RPMI8226 (cell line): ENCODE data around the gene LHX3.

Experiments
- DNase-seq: peaks from one replicate; pipeline ENCODE4 v3.0.0-alpha.2; 2015

LHX3 gene

DNA sequence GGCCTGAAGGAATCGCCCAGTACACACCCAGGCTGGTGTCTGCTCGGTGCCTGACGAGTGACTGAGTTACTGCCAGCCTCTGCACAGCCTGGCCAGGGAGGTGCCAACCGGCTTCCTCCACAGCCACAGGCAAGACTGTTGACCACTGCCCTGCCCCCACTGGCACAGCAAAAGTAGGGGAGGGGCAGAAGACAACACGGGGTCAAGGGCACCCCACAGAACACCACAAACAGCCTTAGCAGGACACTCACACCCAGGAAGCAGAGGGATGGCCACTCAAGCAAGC is 722 bp upstream of the LHX3 start:
- no peak for DNase-seq

DNA sequence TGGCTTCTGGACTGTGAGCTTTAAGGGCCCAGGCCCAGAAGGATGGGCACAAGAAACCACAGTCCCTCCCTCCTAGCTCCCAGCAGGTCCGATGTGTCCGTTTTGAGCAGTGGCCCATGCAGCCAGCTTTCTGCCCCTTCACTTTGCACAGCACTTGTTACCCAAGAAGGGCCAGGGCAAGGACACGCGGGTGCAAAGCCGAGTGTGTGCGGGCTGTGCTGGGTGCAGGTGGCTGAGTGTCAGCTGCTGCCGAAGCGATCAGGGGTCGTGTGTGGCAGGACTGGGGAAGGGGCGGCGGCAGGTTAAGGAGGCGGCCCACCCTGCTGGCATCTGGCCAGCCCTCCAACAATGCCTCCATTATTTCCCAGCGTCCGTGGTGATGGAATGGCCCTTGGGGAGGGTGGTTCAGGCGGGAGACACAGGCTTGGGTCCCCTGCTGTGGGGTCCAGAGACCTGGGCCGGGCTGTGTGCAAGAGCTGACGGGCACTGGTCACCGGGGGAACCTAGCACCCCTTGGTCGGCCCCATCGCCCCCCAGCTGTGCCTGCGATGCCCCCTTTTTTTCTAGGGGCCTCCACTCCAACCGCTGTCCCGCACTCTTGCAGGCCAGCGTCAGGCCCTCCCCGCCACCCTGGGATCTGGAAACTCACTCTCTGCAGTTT is 653 bp downstream of the LHX3 start:
- DNase-seq: no peak

GRCh38 chr9:136203408-136204144 is 1.4 kb downstream of the LHX3 start:
- no peak for DNase-seq

GRCh38 chr9:136202454-136203407 is 2.2 kb downstream of the LHX3 start:
- no peak for DNase-seq

DNA sequence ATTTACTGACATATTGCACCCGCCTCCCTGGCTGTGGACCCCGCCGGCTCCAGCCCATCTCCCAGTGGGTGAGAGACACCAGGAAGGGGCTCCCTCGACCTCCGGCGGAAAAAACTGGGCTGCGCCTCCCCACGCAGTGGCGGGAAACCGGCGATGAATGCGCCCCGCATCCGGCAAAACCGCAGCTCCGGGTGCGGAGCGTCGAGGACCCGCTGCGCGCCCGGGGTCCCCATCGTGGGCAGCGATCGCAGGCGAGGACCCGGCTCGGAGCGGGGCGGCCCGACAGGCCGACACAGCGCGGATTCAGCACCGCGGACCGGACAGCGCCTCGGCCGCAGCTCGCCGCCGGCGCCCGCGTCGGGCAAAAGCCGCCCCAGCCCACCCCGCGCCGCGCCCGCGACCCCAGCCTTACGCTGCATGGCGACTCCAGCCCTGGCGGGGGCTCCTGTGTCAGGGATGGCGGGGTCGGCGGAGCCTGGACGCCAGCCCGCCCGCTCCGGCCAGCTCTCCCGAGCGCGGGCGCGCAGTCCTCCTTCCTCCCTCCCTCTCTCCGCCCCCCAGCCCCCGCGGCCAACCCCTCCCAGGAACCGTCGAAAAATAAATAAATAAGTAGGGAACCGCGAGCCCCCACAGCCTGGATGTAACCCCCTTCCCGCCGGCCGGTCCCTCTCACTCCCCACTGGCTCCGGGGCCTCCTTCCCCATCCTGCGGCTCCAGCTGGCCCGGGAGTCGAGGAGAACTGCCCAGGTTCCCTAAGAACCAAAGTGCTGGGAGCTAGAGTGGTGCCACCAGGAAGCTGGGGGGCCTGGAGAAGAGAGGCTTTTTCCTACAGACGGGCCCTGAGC is 3.1 kb downstream of the LHX3 start:
- DNase-seq: no peak

- no peak for DNase-seq
These were observed 3.8 kb downstream of the LHX3 start for GRCh38 chr9:136201174-136201573.

DNA sequence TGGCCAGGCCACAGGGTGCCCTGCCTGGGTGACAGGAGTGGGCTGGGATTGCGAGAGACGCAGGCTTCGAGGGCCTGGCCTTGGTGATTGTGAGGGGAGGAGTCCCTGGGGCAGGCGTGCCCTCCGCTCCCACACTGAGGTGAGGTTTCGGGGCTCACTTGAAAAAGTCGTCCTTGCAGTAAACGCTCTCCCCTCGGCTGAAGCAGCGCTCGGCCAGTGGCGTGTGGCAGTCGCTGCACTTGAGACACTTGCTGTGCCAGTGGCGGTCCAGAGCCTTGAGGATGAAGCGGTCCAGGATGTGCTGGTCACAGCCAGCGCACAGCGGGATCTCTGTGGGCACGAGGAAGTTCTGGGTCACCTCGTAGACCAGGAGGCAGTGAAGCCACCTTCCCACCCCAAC is 4.5 kb downstream of the LHX3 start:
- no peak for DNase-seq

DNA sequence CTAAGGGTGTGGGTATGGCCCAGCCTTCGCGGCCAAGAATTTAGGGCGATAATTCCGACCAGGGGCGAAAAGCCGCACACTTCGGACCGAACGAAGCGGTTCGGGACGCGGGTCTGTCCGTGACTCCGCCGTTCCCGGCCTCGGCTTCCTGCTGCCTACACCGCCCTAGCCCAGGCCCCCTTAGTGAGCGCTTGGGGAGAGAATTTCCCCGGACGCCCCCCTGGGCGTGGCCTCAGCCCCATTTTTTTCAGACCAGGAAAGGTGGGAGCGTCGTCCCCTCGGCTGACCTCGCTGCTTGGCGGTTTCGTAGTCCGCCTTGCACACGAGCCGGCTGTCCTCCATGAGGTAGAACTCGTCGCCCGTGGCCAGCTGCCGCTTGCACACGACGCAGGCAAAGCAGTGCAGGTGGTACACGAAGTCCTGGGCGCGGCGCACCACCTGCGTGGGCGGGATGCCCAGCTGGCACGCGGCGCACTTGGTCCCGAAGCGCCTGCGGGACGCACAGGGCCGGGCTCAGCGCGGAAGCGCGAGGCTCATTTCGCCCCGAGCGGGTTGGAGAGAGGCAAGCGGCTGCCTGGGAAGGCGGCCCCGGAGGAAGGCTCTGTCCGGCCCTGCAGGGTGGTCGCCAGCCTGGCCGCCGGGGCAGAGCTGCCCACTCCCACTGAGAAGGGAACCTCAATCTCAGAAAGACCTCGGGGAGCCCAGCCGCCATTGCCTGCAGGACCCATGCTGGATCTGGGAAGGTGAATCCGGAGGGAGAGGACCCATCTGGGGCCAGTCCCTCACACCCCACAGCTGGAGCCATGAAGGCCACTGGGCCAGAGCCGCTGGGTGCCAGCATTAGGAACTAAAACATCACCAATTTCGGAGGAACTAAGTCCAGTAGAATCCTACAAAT is 5.3 kb downstream of the LHX3 start:
- DNase-seq: peak; percentile 63

DNA sequence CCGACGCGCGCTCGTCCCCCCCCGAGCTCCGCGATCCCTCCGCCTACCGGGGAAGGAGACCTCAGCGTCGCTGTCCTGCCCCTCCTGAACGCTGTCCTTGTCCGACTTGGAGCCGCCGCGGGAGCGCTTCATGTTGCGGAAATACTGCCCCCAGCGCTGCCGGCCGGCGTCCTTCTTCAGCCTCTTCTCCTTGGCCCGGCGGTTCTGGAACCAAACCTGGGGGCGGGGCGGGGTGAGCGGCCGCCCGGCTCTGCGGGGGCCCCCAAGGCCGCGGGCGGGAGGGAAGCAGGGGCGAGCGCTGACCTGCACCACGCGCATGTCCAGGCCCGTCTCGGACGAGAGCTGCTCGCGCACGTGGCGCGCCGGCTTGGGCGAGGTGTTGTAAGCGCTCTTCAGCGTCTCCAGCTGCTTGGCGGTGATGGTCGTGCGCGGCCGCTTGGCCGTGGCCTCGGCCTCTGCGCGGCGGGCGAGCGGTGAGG is 6.3 kb downstream of the LHX3 start:
- DNase-seq: peak; percentile 50

GRCh38 chr9:136197930-136198604 is 6.9 kb downstream of the LHX3 start:
- no peak for DNase-seq

DNA sequence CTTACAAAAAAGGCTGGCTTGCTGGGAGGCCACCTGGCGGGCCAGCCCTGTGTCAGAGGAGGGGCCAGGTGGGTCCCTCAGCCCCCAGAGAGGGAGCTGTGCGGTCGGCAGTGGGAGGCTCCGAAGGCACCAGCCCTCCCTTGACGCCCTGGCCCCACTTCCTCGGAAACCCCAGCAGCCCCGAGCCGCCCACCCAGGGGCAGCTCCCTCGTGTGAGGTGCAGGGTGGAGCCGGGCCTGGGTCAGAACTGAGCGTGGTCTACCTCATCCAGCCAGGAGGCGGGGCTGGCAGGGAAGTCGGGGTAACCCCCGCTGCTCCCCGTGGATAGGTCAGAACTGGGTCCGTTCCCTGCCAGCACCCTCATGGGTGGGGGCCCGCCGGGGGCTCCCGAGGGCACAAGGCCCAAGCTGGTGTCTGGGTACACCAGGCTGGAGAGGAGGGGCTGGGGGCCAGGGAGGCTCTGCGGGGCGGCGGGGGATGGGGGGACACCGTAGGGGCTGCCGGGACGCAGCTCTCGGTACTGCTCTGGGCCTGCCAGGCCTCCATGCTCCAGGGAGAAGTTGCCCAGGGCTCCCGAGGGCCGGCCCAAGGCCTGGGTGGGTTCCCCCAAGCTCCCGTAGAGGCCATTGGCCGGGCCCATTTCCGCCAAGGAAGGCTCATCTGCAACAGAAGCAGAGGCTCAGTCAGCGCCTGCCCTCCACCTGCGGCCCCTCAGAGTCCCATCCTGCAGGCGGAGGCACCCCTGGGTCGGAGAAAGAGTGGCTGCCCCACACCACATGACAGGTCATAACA is 7.6 kb downstream of the LHX3 start:
- DNase-seq: no peak

GRCh38 chr9:136196404-136197083 is 8.4 kb downstream of the LHX3 start:
- DNase-seq: peak; percentile 96

DNA sequence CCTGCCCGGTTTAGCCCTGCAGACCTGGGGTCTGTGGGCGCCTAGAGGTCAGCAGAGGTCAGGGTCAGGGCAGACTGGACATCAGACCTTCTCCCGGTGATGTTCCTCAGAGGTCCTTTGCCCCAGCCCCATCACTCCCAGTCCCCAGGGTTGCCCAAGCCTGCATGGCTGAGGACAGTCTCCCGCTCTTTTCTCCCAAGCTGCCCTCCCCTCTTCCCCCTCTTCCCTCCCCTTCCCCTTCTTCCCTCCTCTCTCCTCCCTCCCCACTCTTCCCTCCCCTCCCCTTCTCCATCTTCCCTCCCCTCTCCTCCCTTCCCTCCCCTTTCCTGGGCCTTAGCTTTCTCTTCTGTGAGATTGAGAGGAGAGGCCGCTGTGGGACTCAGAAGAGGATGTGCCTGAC is 10.4 kb downstream of the LHX3 start:
- DNase-seq: no peak

- DNase-seq: no peak
These were observed 11.0 kb downstream of the LHX3 start for GRCh38 chr9:136193891-136194279.

DNA sequence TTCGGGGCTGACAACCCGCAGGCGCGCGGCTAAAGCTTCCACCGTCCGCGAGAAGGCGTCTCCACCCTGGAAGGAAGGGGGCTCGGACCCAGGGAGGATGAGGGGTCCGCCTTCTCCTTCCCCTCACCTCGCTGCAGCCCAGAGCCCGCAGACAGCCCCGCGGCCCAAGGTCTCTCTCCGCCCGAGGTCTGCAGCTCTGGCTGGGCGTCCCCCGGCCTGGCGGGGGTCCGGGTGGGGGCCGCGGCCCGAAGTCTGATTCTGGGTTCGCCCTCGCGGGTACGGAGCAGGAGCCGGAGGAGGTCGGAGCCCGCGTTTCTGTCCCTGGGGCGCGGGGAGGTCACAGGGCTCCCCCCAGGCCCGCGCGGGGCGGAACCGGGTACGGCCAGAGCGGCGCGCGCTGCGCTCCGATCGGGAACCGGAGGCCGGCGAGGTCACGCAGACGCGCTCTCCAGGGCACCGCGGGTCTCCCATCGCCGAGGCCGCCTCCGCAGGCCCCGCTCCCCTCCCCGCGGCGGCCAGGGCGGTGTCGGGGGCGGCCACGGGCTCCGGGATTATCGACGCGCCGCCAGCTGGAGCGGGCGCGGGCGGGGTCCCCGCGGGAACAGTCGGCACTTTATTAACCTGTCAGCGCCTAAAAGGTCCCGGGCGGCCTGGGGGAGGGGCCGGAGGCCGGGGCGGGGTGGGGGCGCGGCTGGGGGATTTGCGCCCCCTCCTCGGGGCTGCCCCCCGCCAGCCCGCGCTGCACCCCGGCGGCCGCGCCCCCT is 11.6 kb downstream of the LHX3 start:
- DNase-seq: no peak

GRCh38 chr9:136192289-136193126 is 12.4 kb downstream of the LHX3 start:
- DNase-seq: no peak

DNA sequence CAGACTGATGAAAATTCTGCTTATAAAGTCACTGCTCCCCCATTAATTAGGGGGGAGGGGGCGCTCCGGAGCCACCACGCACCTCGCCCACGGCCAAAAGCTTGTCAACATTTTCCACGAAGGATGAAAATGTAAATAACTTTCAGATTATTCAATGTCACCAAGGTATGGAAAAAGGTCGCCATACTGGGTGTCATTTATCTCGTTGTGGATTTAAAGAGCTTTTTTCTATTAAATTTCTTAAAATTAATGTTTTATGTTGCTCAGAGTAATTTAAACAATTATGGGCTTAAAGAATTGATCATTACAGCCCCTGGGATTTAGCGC is 13.0 kb downstream of the LHX3 start:
- DNase-seq: no peak
